H9 (cell line): ENCODE results near the gene CYB5B. TPM values are rescaled to one million over a fixed set of nuclear protein-coding genes. Genes with fewer than 3 reads are reported as not detected.

Experiments used
- DNase-seq: peaks from one replicate; pipeline ENCODE4 v3.0.0-alpha.2; 2017
- H2AFZ ChIP-seq: one replicate; pipeline ENCODE4 v1.6.1; 2013; ENCODE audit warnings: mild to moderate bottlenecking, low read length, control low read depth, moderate library complexity
- H2AK5ac ChIP-seq: 2 replicates; pipeline ENCODE4 v1.6.1; 2013; ENCODE audit warnings: low read length, control low read depth, mixed read lengths; ENCODE audit not compliant: insufficient read length
- H2BK120ac ChIP-seq: one replicate; pipeline ENCODE4 v1.6.1; 2013; ENCODE audit warnings: low read depth, mild to moderate bottlenecking, low read length, control low read depth, inconsistent platforms; ENCODE audit not compliant: poor library complexity, severe bottlenecking
- H2BK12ac ChIP-seq: 2 replicates; pipeline ENCODE4 v1.6.1; 2013; ENCODE audit warnings: low read length, control low read depth, mixed read lengths, low read depth; ENCODE audit not compliant: insufficient read length
- H2BK15ac ChIP-seq: 2 replicates; pipeline ENCODE4 v1.6.1; 2013; ENCODE audit warnings: low read depth, low read length, control low read depth
- H2BK20ac ChIP-seq: one replicate; pipeline ENCODE4 v1.6.1; 2013; ENCODE audit warnings: low read depth, mild to moderate bottlenecking, low read length, control low read depth, inconsistent platforms; ENCODE audit not compliant: poor library complexity, severe bottlenecking
- H2BK5ac ChIP-seq: 2 replicates; pipeline ENCODE4 v1.6.1; 2013; ENCODE audit warnings: low read length, control low read depth, mixed read lengths; ENCODE audit not compliant: insufficient read length
- H3K14ac ChIP-seq: 2 replicates; pipeline ENCODE4 v1.6.1; 2013; ENCODE audit warnings: low read length, control low read depth; ENCODE audit not compliant: insufficient read depth
- H3K18ac ChIP-seq: 2 replicates; pipeline ENCODE4 v1.6.1; 2013; ENCODE audit warnings: low read depth, mild to moderate bottlenecking, mixed read lengths, low read length, control low read depth; ENCODE audit not compliant: insufficient read length
- H3K23ac ChIP-seq: 2 replicates; pipeline ENCODE4 v1.6.1; 2013; ENCODE audit warnings: low read length, control low read depth, mixed read lengths, low read depth; ENCODE audit not compliant: insufficient read length
- H3K23me2 ChIP-seq: 2 replicates; pipeline ENCODE4 v1.6.1; 2013; ENCODE audit warnings: low read depth, mild to moderate bottlenecking, mixed read lengths, low read length, control low read depth; ENCODE audit not compliant: insufficient read length, poor library complexity, severe bottlenecking
- H3K27ac ChIP-seq: 2 replicates; pipeline ENCODE4 v1.5.1; 2013; ENCODE audit warnings: low read length, control low read depth, mixed read lengths, low read depth; ENCODE audit not compliant: insufficient read length
- H3K27me3 ChIP-seq: 2 replicates; pipeline ENCODE4 v1.6.1; 2013; ENCODE audit warnings: low read length, control low read depth, inconsistent platforms; ENCODE audit not compliant: insufficient read depth
- H3K4ac ChIP-seq: 2 replicates; pipeline ENCODE4 v1.6.1; 2013; ENCODE audit warnings: low read depth, mild to moderate bottlenecking, control low read depth, inconsistent platforms, low read length, moderate library complexity
- H3K4me1 ChIP-seq: 2 replicates; pipeline ENCODE4 v1.6.1; 2013; ENCODE audit warnings: low read length, control low read depth, inconsistent platforms; ENCODE audit not compliant: insufficient read depth
- H3K4me2 ChIP-seq: 2 replicates; pipeline ENCODE4 v1.6.1; 2013; ENCODE audit warnings: low read length, control low read depth, mixed read lengths; ENCODE audit not compliant: insufficient read length, insufficient read depth
- H3K56ac ChIP-seq: 2 replicates; pipeline ENCODE4 v1.6.1; 2013; ENCODE audit warnings: low read depth, mild to moderate bottlenecking, mixed read lengths, low read length, control low read depth; ENCODE audit not compliant: insufficient read length
- H3K79me1 ChIP-seq: 2 replicates; pipeline ENCODE4 v1.6.1; 2013; ENCODE audit warnings: low read depth, mild to moderate bottlenecking, moderate library complexity, low read length, control low read depth, inconsistent platforms; ENCODE audit not compliant: insufficient read depth, poor library complexity, severe bottlenecking
- H3K79me2 ChIP-seq: 2 replicates; pipeline ENCODE4 v1.6.1; 2013; ENCODE audit warnings: low read length, control low read depth, inconsistent platforms; ENCODE audit not compliant: insufficient read depth
- H3K9ac ChIP-seq: 2 replicates; pipeline ENCODE4 v1.6.1; 2013; ENCODE audit warnings: low read length, control low read depth, mixed read lengths; ENCODE audit not compliant: insufficient read length; ENCODE audit errors: extremely low read depth
- H3K9me3 ChIP-seq: one replicate; pipeline ENCODE4 v1.6.1; 2013; ENCODE audit warnings: low read depth, low read length, inconsistent platforms; ENCODE audit not compliant: control insufficient read depth
- H3T11ph ChIP-seq: one replicate; pipeline ENCODE4 v1.6.1; 2013; ENCODE audit warnings: mild to moderate bottlenecking, low read length, control low read depth, inconsistent platforms
- H4K20me1 ChIP-seq: one replicate; pipeline ENCODE4 v1.6.1; 2013; ENCODE audit not compliant: control insufficient read depth, insufficient read length, insufficient read depth
- H4K5ac ChIP-seq: 2 replicates; pipeline ENCODE4 v1.6.1; 2013; ENCODE audit warnings: low read depth, mild to moderate bottlenecking, mixed read lengths, low read length, control low read depth; ENCODE audit not compliant: insufficient read length
- H4K8ac ChIP-seq: replicated peaks from 2 replicates; pipeline ENCODE4 v1.6.1; 2013; ENCODE audit warnings: low read length, control low read depth, mixed read lengths, low read depth; ENCODE audit not compliant: insufficient read length
- H4K91ac ChIP-seq: 2 replicates; pipeline ENCODE4 v1.6.1; 2013; ENCODE audit warnings: low read depth, mild to moderate bottlenecking, moderate library complexity, mixed read lengths, low read length, control low read depth; ENCODE audit not compliant: insufficient read length
- H3K27ac Mint-ChIP-seq, 3 experiments: 2 replicates in 2 of 3; 3 replicates in 1 of 3; pipeline ENCODE4 v1.8.0; 2020 to 2021; ENCODE audit warnings: mixed read lengths in 3 of 3, mild to moderate bottlenecking in 1 of 3, moderate library complexity in 1 of 3
- H3K27me3 Mint-ChIP-seq: 2 replicates; pipeline ENCODE4 v1.8.0; 2021; ENCODE audit warnings: low read depth, mild to moderate bottlenecking, moderate library complexity, mixed read lengths
- H3K36me3 Mint-ChIP-seq, 3 experiments: 2 replicates in 2 of 3; 3 replicates in 1 of 3; pipeline ENCODE4 v1.8.0; 2020 to 2021; ENCODE audit warnings: low read depth in 3 of 3, mixed read lengths in 3 of 3; ENCODE audit not compliant: insufficient read depth in 1 of 3
- H3K4me1 Mint-ChIP-seq, 2 experiments: 2 replicates each; pipeline ENCODE4 v1.8.0; 2020; ENCODE audit warnings: mixed read lengths in 2 of 2
- H3K4me3 Mint-ChIP-seq, 2 experiments: 2 replicates in 1 of 2; 3 replicates in 1 of 2; pipeline ENCODE4 v1.8.0; 2020 to 2021; ENCODE audit warnings: mild to moderate bottlenecking in 2 of 2, mixed read lengths in 2 of 2, moderate library complexity in 1 of 2
- H3K9me3 Mint-ChIP-seq, 2 experiments: 2 replicates in 1 of 2; 3 replicates in 1 of 2; pipeline ENCODE4 v1.8.0; 2020; ENCODE audit warnings: mild to moderate bottlenecking in 2 of 2, mixed read lengths in 2 of 2, moderate library complexity in 1 of 2
- CTCF ChIP-seq: fragments of 200-600 bp; sonication (generic); conservative IDR thresholded peaks from 3 replicates; pipeline ENCODE4 v1.8.0; 2021; ENCODE audit warnings: antibody characterized with exemption, mild to moderate bottlenecking
- WGBS: extraction: QIAGEN DNeasy Blood & Tissue Kit; methylation state at CpG from one replicate; pipeline ENCODE4 v1.1.7; 2013; ENCODE audit warnings: missing lambda C conversion rate, low lambda C conversion rate, mixed read lengths; ENCODE audit not compliant: insufficient read length; ENCODE audit errors: extremely low coverage; 5-methylcytosine and 5-hydroxymethylcytosine counted together
- total RNA-seq: library from RNA; stranded (reverse); gene quantifications from 2 replicates; pipeline ENCODE4 v1.2.1, GENCODE V29; 2021

CYB5B gene
- total RNA-seq, 1 experiment from 2014 or later, result 126 TPM

- H3K9me3 Mint-ChIP-seq, result no peaks in the 10 kb centered on the region
- H2BK12ac ChIP-seq, result no peak overlapping the region
- H3K23me2 ChIP-seq, result no peaks in the 10 kb centered on the region
- H3K9me3 ChIP-seq, result no peaks in the 10 kb centered on the region
- DNase-seq, result no peak
- H3K27ac ChIP-seq, result no peak overlapping the region
- no peak overlapping the region for H2AFZ ChIP-seq
- no peak overlapping the region for H2BK5ac ChIP-seq
- H3K79me1 ChIP-seq, result no peaks in the 10 kb centered on the region
- no peaks in the 10 kb centered on the region for H3K36me3 Mint-ChIP-seq
- H2BK15ac ChIP-seq, result no peak overlapping the region
- H2BK120ac ChIP-seq, result no peak overlapping the region
- H4K20me1 ChIP-seq, result no peaks in the 10 kb centered on the region
- TF ChIP-seq CTCF, result no peak
- WGBS, result no CpG with 5 or more reads among the region's 4 CpGs
- no peak overlapping the region for H3K14ac ChIP-seq
- no peak overlapping the region for H3K4me2 ChIP-seq
- no peaks in the 10 kb centered on the region; the same call in 1 of the 2 replicates for H3K27me3 Mint-ChIP-seq
- H3K56ac ChIP-seq, result no peak overlapping the region
- no peaks in the 10 kb centered on the region for H3K4me1 ChIP-seq
- H2BK20ac ChIP-seq, result no peak overlapping the region
- peaks cover 11 to 22% of the 10 kb centered on the region in 2 experiments for H3K4me1 Mint-ChIP-seq
- no peak overlapping the region for H3K4ac ChIP-seq
- H3K9ac ChIP-seq, result no peak overlapping the region
- no peaks in the 10 kb centered on the region for H3K27me3 ChIP-seq
- no peak overlapping the region for H3K23ac ChIP-seq
- H4K91ac ChIP-seq, result no peak overlapping the region
- no peaks in the 10 kb centered on the region for H3K79me2 ChIP-seq
- no peak overlapping the region for H3K18ac ChIP-seq
- H3K27ac Mint-ChIP-seq, result peak overlapping the region in 1 of 3 experiments; percentile 25; a peak in 1 of 7 replicates
- H3K4me3 Mint-ChIP-seq, result no peak overlapping the region
- no peak overlapping the region for H4K8ac ChIP-seq
- H2AK5ac ChIP-seq, result no peak overlapping the region
- H3T11ph ChIP-seq, result no peak overlapping the region
- no peak overlapping the region for H4K5ac ChIP-seq
Measured at GRCh38 chr16:69496376-69496775, 72.0 kb downstream of the CYB5B start.
